ENCODE data around the gene TUBA1C. TPM values are rescaled to one million over a fixed set of nuclear protein-coding genes. Genes with fewer than 3 reads are reported as not detected.
"Not testable (repeated sequence)": the region's sequence is repeated elsewhere in the genome, so short reads cannot be mapped to it uniquely, and the experiment has no call there.

The TUBA1C gene
- total and polyA plus RNA-seq, 9 donors, result 48.5 to 101 (median 78.5) TPM

DNA sequence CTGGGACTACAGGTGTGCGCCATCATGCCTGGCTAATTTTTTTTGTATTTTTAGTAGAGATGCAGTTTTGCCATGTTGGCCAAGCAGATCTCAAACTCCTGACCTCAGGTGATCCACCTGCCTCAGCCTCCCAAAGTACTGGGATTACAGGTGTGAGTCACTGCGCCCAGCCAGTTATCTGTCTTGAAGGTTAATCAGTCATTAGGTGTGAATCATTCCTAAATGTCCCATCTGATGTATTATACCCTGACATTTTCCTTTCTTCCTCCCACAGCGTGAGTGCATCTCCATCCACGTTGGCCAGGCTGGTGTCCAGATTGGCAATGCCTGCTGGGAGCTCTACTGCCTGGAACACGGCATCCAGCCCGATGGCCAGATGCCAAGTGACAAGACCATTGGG lies 4.3 kb downstream of the TUBA1C start:
- not testable (repeated sequence) for DNase-seq; H3K27ac ChIP-seq (ENCODE audit: low read length); H3K27me3 ChIP-seq (ENCODE audit: control insufficient read depth, insufficient read depth, low read length); H3K9me3 ChIP-seq (replicated peaks; ENCODE audit: control insufficient read depth, low read depth, low read length); H3K4me1 ChIP-seq (ENCODE audit: control insufficient read depth, insufficient read depth, low read length); H3K4me3 ChIP-seq (ENCODE audit: low read length)
- H3K36me3 ChIP-seq (ENCODE audit: control insufficient read depth, insufficient read depth, low read length), result peaks cover 42% of the 10 kb centered on the region
- 100% methylated on average over 1 of the region's 6 CpGs for WGBS (ENCODE audit: insufficient coverage)

DNA sequence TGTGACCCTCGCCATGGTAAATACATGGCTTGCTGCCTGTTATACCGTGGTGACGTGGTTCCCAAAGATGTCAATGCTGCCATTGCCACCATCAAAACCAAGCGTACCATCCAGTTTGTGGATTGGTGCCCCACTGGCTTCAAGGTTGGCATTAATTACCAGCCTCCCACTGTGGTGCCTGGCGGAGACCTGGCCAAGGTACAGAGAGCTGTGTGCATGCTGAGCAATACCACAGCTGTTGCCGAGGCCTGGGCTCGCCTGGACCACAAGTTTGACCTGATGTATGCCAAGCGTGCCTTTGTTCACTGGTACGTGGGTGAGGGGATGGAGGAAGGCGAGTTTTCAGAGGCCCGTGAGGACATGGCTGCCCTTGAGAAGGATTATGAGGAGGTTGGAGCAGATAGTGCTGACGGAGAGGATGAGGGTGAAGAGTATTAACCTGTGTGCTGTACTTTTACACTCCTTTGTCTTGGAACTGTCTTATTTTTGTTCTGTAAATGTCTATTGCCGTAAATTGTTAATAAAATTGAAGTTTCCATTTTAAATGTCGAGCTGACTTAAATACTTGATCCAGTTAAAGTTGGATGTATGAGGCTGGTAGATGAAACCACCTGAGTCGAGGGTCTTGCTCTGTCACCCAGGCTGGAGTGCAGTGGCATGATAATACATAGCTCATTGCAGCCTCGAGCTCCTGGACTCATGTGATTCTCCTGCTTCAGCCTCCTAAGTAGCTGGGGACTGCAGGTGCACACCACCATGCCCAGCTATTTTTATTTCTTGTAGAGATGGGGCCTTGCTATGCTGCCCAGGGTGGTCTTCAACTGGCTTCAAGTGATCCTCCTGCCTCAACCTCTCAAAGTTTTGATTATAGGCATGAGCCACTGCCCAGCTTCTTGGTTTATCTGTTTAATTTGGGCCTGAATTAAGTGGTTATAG lies 8.2 kb downstream of the TUBA1C start:
- no peaks in the 10 kb centered on the region for H3K9me3 ChIP-seq (replicated peaks; ENCODE audit: control insufficient read depth, low read depth, low read length)
- no peak overlapping the region for H3K4me3 ChIP-seq (ENCODE audit: low read length)
- no peak overlapping the region for H3K27ac ChIP-seq (ENCODE audit: low read length)
- no peaks in the 10 kb centered on the region for H3K27me3 ChIP-seq (ENCODE audit: control insufficient read depth, insufficient read depth, low read length)
- no peak for DNase-seq
- 93% methylated on average over 11 of the region's 16 CpGs for WGBS (ENCODE audit: insufficient coverage)
- H3K36me3 ChIP-seq (ENCODE audit: control insufficient read depth, insufficient read depth, low read length), result peaks cover 42% of the 10 kb centered on the region
- H3K4me1 ChIP-seq (ENCODE audit: control insufficient read depth, insufficient read depth, low read length), result peaks cover 8% of the 10 kb centered on the region

DNA sequence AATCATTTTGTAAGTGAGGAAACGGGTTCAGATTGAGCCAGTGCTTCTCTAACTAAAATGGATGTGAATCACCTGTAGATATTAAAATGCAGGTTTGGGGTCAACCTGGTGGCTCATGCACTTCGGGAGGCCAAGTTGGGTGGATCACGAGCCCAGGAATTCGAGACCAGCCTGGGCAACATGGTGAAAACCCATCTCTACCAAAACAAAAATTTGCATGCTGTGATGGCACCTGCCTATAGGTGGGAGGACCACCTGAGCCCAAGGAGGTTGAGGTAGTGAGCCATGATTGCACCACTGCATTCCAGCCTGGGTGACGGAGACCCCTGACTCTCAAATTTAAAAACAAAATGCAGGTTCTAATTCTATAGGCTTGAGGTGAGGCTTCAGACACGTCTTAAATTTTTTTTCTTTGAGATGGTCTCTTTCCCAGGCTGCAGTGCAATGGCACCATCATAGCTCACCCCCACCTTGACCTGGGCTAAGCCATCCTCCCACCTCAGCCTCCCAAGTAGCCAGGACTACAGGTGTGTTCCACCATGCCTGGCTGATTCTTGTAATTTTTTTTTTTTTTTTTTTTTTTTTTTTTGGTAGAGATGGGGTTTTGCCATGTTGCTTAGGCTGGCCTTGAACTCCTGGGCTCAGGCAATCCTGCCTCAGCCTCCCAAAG lies 9.0 kb downstream of the TUBA1C start:
- peaks cover 40% of the 10 kb centered on the region for H3K36me3 ChIP-seq (ENCODE audit: control insufficient read depth, insufficient read depth, low read length)
- DNase-seq, result no peak
- no peak overlapping the region for H3K4me3 ChIP-seq (ENCODE audit: low read length)
- H3K4me1 ChIP-seq (ENCODE audit: control insufficient read depth, insufficient read depth, low read length), result peaks cover 8% of the 10 kb centered on the region
- 50% methylated on average over 1 of the region's 6 CpGs for WGBS (ENCODE audit: insufficient coverage)
- no peaks in the 10 kb centered on the region for H3K27me3 ChIP-seq (ENCODE audit: control insufficient read depth, insufficient read depth, low read length)
- H3K9me3 ChIP-seq (replicated peaks; ENCODE audit: control insufficient read depth, low read depth, low read length), result no peaks in the 10 kb centered on the region
- H3K27ac ChIP-seq (ENCODE audit: low read length), result no peak overlapping the region

DNA sequence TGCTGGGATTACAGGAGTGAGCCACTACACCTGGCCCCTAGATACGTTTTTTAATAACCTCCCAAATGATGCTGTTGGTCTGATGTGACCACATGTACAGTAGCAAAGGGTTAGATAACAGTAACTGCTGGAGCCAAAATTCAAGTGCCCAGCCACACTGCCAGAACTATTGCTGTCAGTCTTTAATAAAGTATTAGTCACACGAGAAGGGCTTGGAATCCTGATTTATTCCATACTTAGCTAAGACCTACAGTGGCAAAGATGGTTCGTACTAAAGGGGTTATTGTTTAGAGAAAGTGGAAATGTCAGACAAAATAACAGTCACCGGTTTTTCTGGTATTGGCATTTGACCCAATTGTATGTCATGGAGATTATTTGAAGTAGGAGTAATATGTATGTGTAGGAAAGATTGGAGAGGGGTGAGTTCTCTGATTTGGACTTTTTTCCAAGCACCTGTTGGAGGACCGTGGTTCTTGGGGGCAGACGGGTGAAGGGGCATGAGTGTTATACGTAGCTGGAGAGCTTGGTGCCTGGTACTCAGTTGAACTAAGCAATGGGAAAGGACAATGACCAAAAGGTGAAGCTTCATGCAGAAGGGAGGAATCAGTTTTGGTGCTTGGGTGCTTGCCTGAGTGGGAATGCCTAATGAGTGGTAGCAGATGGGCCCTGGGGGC lies 9.7 kb downstream of the TUBA1C start:
- WGBS (ENCODE audit: insufficient coverage), result 82% methylated on average over 4 of the region's 7 CpGs
- no peaks in the 10 kb centered on the region for H3K9me3 ChIP-seq (replicated peaks; ENCODE audit: control insufficient read depth, low read depth, low read length)
- no peak for DNase-seq
- no peak overlapping the region for H3K27ac ChIP-seq (ENCODE audit: low read length)
- peaks cover 8% of the 10 kb centered on the region for H3K4me1 ChIP-seq (ENCODE audit: control insufficient read depth, insufficient read depth, low read length)
- no peaks in the 10 kb centered on the region for H3K27me3 ChIP-seq (ENCODE audit: control insufficient read depth, insufficient read depth, low read length)
- H3K4me3 ChIP-seq (ENCODE audit: low read length), result no peak overlapping the region
- H3K36me3 ChIP-seq (ENCODE audit: control insufficient read depth, insufficient read depth, low read length), result peaks cover 35% of the 10 kb centered on the region

DNA sequence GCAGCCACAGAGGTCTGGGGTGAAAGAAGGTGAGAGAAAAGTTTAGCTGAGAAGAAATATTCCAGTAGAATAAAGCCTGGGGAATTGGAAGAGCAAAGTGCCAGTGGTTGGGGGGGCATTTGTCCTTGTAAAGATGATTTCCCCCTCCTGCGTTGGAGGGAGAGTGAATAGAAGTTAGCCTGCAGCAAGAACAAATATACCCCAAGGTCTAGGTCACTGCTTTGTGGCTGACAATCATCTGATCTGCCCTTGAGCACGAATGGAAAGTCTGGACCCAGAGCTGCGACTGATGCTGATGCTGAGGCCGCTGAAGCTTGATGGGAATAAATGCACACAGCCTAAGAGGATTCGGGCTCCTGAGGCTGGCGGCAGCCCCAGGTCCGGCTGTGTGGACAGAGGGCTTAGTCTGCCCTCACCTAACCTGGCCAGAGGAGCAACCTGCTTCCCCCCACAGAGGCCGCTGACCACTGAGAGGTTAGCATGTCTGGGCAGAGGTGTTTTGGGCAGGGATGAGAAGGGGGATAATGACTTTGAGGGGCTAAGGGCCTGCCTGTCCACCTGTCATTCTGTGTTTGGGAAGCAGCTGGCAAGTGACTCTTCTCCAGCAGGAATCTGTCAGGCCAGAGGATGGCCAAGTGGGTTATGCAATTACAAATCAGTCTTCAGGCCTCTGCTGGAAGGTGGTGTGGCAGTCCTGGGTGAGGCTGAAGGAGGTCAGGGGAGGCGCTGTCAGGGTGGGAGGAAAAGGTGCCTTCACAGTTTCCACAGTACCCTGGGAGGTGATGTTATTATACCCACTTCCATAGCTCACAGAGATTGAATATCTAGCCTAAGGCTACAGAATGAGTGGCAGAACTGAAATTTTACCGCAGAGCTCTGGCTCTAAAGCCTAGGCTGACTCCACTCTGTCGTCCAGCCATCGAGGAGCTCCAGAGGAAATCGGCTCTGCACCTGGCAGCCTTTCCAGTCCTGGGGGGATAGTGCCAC lies 11.7 kb downstream of the TUBA1C start:
- WGBS (ENCODE audit: insufficient coverage), result 73% methylated on average over 7 of the region's 13 CpGs
- H3K36me3 ChIP-seq (ENCODE audit: control insufficient read depth, insufficient read depth, low read length), result peaks cover 18% of the 10 kb centered on the region
- no peaks in the 10 kb centered on the region for H3K9me3 ChIP-seq (replicated peaks; ENCODE audit: control insufficient read depth, low read depth, low read length)

DNA sequence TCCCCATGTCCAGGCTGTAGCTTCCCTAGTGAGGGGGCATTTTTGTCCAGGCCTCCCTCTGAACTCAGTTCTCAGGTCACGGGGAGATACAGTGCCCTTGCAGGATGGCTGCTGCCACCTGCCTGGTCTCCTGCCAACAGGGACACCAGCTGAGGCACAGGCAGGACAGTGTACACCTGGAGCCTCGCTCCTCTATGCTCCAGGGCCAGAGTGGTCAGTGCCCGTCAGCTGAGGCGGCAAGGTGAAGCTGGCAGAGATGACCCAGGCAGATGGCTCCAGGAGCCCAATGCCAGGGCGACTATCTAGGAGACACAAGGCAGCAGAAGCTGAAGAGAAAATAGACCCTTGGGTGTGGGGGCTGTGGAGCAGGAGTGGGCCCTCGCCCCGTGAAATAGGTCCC lies 12.6 kb downstream of the TUBA1C start:
- Histone ChIP-seq H3K4me1 (ENCODE audit: control insufficient read depth, insufficient read depth, low read length) (peaks cover 8% of the 10 kb centered on the region), H3K9me3 (replicated peaks; ENCODE audit: control insufficient read depth, low read depth, low read length) (no peaks in the 10 kb centered on the region), H3K27ac (ENCODE audit: low read length) (no peak overlapping the region), H3K36me3 (ENCODE audit: control insufficient read depth, insufficient read depth, low read length) (peaks cover 12% of the 10 kb centered on the region), H3K4me3 (ENCODE audit: low read length) (no peak overlapping the region), H3K27me3 (ENCODE audit: control insufficient read depth, insufficient read depth, low read length) (no peaks in the 10 kb centered on the region)
- WGBS (ENCODE audit: insufficient coverage), result 88% methylated on average over 6 of the region's 7 CpGs
- no peak for DNase-seq

More for the DNA sequence above, 11.7 kb downstream of the TUBA1C start:
- H3K4me1 ChIP-seq (ENCODE audit: control insufficient read depth, insufficient read depth, low read length), result peaks cover 8% of the 10 kb centered on the region
- no peak overlapping the region for H3K27ac ChIP-seq (ENCODE audit: low read length)
- no peaks in the 10 kb centered on the region for H3K27me3 ChIP-seq (ENCODE audit: control insufficient read depth, insufficient read depth, low read length)
- no peak for DNase-seq
- no peak overlapping the region for H3K4me3 ChIP-seq (ENCODE audit: low read length)

DNA sequence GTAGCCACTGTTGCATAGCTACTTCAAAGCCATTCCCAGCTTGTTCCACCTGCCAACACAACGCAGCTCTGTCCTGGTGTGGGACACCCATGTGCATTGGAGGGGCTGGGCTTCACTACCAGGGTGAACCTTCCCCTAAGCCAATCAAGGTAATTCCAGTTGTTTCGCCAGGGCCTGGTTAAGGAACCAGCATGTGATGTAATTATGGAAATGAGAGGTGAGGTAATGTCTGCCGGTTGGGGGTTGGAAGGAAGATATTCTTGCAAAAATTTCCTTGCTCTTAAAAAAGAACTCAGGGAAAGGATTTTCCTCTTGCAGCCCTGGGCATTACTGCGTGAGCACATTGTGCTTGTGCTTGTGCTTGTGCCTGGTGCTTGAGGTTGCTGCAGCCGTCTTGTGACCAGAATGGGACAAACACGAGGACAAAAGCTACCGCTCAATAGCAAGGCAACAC lies 14.9 kb downstream of the TUBA1C start:
- 27% methylated on average over 2 of the region's 7 CpGs for WGBS (ENCODE audit: insufficient coverage)
- no peak for DNase-seq
- H3K4me3 ChIP-seq (ENCODE audit: low read length), result no peak overlapping the region
- H3K27me3 ChIP-seq (ENCODE audit: control insufficient read depth, insufficient read depth, low read length), result peaks cover 3% of the 10 kb centered on the region
- peaks cover 11% of the 10 kb centered on the region for H3K4me1 ChIP-seq (ENCODE audit: control insufficient read depth, insufficient read depth, low read length)
- H3K9me3 ChIP-seq (replicated peaks; ENCODE audit: control insufficient read depth, low read depth, low read length), result no peaks in the 10 kb centered on the region
- H3K36me3 ChIP-seq (ENCODE audit: control insufficient read depth, insufficient read depth, low read length), result no peaks in the 10 kb centered on the region
- no peak overlapping the region for H3K27ac ChIP-seq (ENCODE audit: low read length)

DNA sequence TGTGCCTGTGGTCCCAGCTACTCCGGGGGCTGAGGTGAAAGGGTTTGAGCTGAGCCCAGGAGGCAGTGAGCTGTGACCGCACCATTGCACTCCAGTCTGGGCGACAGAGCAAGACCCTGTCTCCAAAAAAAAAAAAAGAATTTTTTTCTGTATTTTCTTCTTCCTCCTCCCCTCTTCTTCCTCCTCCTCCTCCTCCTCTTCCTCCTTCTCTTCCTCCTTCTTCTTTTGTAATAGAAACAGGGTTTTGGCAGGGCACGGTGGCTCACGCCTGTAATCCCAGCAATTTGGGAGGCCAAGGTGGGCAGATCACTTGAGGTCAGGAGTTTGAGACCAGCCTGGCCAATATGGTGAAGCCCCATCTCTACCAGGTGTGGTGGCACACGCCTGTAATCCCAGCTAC lies 15.7 kb downstream of the TUBA1C start:
- not testable (repeated sequence) for H3K36me3 ChIP-seq (ENCODE audit: control insufficient read depth, insufficient read depth, low read length); H3K27me3 ChIP-seq (ENCODE audit: control insufficient read depth, insufficient read depth, low read length); DNase-seq; H3K4me3 ChIP-seq (ENCODE audit: low read length); H3K27ac ChIP-seq (ENCODE audit: low read length); H3K9me3 ChIP-seq (replicated peaks; ENCODE audit: control insufficient read depth, low read depth, low read length)
- H3K4me1 ChIP-seq (ENCODE audit: control insufficient read depth, insufficient read depth, low read length), result peaks cover 11% of the 10 kb centered on the region
- 56% methylated on average over 1 of the region's 6 CpGs for WGBS (ENCODE audit: insufficient coverage)

DNA sequence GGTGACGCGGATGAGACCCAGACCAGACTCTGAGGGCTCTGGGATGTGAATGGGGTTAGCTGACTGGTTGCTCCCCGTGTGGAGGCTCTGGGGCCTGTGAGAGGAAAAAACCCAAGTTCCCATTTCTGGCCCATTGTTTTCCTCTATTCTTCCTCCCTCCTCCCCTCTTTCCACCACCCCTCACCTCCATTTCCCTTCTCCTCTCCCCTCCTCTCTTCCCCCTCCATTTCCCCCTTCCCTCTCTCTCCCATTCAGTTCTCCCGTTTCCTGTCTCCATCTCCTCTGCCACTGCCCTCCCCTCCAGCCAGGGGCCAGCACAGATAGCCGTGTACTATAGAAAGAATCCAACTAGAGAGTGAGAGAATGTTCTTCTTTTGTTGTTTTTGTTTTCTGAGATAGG lies 17.4 kb downstream of the TUBA1C start:
- H3K27me3 ChIP-seq (ENCODE audit: control insufficient read depth, insufficient read depth, low read length), result peaks cover 3% of the 10 kb centered on the region
- WGBS (ENCODE audit: insufficient coverage), result no CpG with 5 or more reads among the region's 5 CpGs
- H3K36me3 ChIP-seq (ENCODE audit: control insufficient read depth, insufficient read depth, low read length), result no peaks in the 10 kb centered on the region
- H3K4me1 ChIP-seq (ENCODE audit: control insufficient read depth, insufficient read depth, low read length), result peaks cover 5% of the 10 kb centered on the region
- H3K9me3 ChIP-seq (replicated peaks; ENCODE audit: control insufficient read depth, low read depth, low read length), result no peaks in the 10 kb centered on the region
- no peak overlapping the region for H3K4me3 ChIP-seq (ENCODE audit: low read length)
- no peak overlapping the region for H3K27ac ChIP-seq (ENCODE audit: low read length)
- no peak for DNase-seq

All from muscle of leg (tissue), 11 donors.